Aorta (tissue), 5 donors: ENCODE data around the gene SLC25A2. TPM values are rescaled to one million over a fixed set of nuclear protein-coding genes. Genes with fewer than 3 reads are reported as not detected.

Experiments used
- ATAC-seq: fragments of 200-7000 bp; cut with Tn5 transposase; one replicate; pipeline ENCODE4 v1.9.1; 2022; ENCODE audit warnings: moderate library complexity; ENCODE audit not compliant: low FRiP score
- DNase-seq, 2 donors: peaks; one replicate each; pipeline ENCODE4 v3.0.0-alpha.2; 2020
- H3K27ac ChIP-seq, 2 donors: one replicate each; pipeline ENCODE4 v1.5.1; 2013; ENCODE audit warnings: low read length in 2 of 2, mild to moderate bottlenecking in 2 of 2, moderate library complexity in 2 of 2, control low read depth in 1 of 2, inconsistent platforms in 1 of 2, low read depth in 1 of 2
- H3K27me3 ChIP-seq, 2 donors: one replicate each; pipeline ENCODE4 v1.6.1; 2013; ENCODE audit warnings: control low read depth in 1 of 2, low read length in 1 of 2, mild to moderate bottlenecking in 1 of 2, moderate library complexity in 1 of 2; ENCODE audit not compliant: insufficient read depth in 2 of 2, control insufficient read depth in 1 of 2
- H3K36me3 ChIP-seq, 2 donors: one replicate each; pipeline ENCODE4 v1.6.1; 2013; ENCODE audit warnings: control low read depth in 1 of 2, low read length in 1 of 2, mild to moderate bottlenecking in 1 of 2; ENCODE audit not compliant: insufficient read depth in 2 of 2, control insufficient read depth in 1 of 2
- H3K4me1 ChIP-seq, 2 donors: one replicate each; pipeline ENCODE4 v1.6.1; 2013; ENCODE audit warnings: low read length in 2 of 2, control low read depth in 1 of 2, mild to moderate bottlenecking in 1 of 2, moderate library complexity in 1 of 2; ENCODE audit not compliant: insufficient read depth in 2 of 2, control insufficient read depth in 1 of 2
- H3K4me3 ChIP-seq, 2 donors: one replicate each; pipeline ENCODE4 v1.5.1; 2013; ENCODE audit warnings: low read length in 2 of 2, control low read depth in 1 of 2, mild to moderate bottlenecking in 1 of 2
- H3K9me3 ChIP-seq: one replicate; pipeline ENCODE4 v1.6.1; 2013; ENCODE audit warnings: mild to moderate bottlenecking, low read length; ENCODE audit not compliant: control insufficient read depth
- WGBS, 2 donors: extraction: QIAGEN DNeasy Blood & Tissue Kit; methylation state at CpG; one replicate each; pipeline ENCODE4 v1.1.7; 2013; 5-methylcytosine and 5-hydroxymethylcytosine counted together
- intact Hi-C, 2 donors: fragments of 100-400 bp; cut with DNase I; formaldehyde crosslinking; loops; one replicate each; pipeline versions ENCODE4 v1.14.2 to v1.15.0; 2022
- polyA plus RNA-seq, 2 donors: library from polyadenylated mRNA; stranded (reverse); fragments of 200-250 nt; gene quantifications; one replicate each; pipeline ENCODE4 v1.2.3, GENCODE V29; 2013
- total RNA-seq, 2 donors: library from RNA; stranded (reverse); fragmentation: NEBNext Ultra II Directional; extraction: Animal tissue kit (Norgen Biotek cat#: 25700); gene quantifications; one replicate each; pipeline ENCODE4 v1.2.1, GENCODE V29; 2021
- donor health status: healthy with polysubstance abuse.
- donor health status: Bipolar disorder and iron deficiency.
- donor health status: DM: no; HTN: no; CAD: no.
- donor health status: DM: no; HTN: no; CAD: no.
- donor health status: DM: yes; HTN: yes; CAD: no.

SLC25A2 gene
- total and polyA plus RNA-seq, 4 donors, result 0.69 to 1.1 TPM; not detected in 2

DNA sequence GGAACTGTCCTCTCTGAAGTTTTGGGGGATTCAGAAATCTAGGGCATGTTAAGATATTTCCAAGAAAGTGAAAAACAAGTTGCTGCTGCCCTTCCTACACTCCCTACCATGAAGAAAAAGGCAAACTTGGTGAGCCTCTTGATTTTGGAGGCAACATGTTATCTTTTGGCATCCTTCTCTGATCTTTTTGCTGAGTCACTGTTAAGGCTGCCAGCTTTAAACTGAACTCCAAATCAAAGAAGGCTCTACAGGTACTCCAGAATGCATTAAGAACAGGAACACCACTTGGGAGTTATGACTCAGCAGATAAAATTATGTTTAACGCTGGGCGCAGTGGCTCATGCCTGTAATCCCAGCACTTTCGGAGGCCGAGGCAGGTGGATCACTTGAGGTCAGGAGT is 34.7 kb downstream of the SLC25A2 start:
- ATAC-seq, result no peak
- H3K9me3 ChIP-seq, result peaks cover 29% of the 10 kb centered on the region
- intact Hi-C loops, result no loop called here

DNA sequence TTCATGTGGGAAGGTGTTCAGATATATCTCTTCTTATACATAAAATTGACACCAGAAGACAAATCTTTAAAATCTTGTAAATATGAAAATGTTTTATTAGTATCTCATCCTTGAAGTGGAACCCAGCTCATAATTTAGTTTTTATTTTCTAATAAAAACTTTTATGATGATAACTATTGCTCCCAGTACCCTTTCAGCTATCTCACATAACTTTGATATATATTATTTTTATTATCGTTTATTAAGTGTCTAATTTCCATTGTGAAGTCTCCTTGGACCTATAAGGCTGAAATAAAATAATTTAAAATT is 42.7 kb downstream of the SLC25A2 start:
- Histone ChIP-seq H3K4me1 (no peaks in the 10 kb centered on the region), H3K9me3 (peaks cover 14% of the 10 kb centered on the region), H3K4me3 (no peak overlapping the region), H3K36me3 (no peaks in the 10 kb centered on the region), H3K27me3 (no peaks in the 10 kb centered on the region), H3K27ac (no peak overlapping the region)
- 64 to 75% methylated on average over 1 of the region's 1 CpG for WGBS, 2 donors
- ATAC-seq (no peak), DNase-seq (no peak)
- intact Hi-C loops, result no loop called here

More for the DNA sequence above, 34.7 kb downstream of the SLC25A2 start:
- no peaks in the 10 kb centered on the region for H3K4me1 ChIP-seq
- H3K4me3 ChIP-seq, result no peak overlapping the region
- H3K27ac ChIP-seq, result no peak overlapping the region
- H3K27me3 ChIP-seq, result no peaks in the 10 kb centered on the region
- no peak for DNase-seq
- 94 to 96% methylated on average over 4 of the region's 4 CpGs for WGBS, 2 donors
- H3K36me3 ChIP-seq, result peaks cover 0 to 2% of the 10 kb centered on the region in 2 donors

DNA sequence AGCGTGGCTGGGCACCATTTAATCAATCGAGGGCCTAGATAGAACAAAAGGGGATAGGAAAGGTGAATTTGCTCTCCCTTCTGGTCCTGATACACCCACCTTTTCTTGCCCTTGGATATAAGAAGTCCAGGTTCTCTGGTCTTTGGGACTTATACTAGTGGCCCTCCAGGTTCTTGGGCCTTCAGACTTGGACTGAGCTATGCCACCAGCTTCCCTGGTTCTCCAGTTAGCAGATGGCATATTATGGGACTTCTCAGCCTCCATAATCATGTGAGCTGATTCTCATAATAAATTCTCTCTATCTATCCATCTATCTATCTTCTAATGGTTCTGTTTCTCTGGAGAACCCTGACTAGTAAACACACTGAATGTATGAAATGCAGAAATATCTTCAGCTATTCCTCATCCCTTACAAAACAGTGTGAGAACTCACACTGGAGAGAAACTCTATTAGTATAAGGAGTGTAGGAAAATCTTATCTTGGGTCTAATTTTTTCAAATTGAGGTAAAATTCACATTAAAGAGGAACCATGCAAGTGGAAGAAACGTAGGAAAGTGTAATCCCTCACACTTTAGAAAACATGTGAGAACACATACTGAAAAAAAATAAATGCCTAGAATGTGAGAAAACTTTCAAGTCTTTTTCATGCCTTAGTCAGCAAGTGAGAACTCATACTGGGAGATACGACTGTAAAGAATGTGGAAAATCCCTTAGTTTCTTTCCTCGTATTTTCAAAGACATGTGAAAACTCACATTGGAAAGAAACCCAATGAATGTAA is 43.2 kb downstream of the SLC25A2 start:
- H3K4me1 ChIP-seq, result no peaks in the 10 kb centered on the region
- intact Hi-C loops, result no loop called here
- ATAC-seq, result no peak
- peaks cover 13% of the 10 kb centered on the region for H3K9me3 ChIP-seq
- H3K27me3 ChIP-seq, result no peaks in the 10 kb centered on the region
- no peak overlapping the region for H3K27ac ChIP-seq
- no peaks in the 10 kb centered on the region for H3K36me3 ChIP-seq
- DNase-seq, result no peak
- peak overlapping the region in 1 of 2 donors; percentile 15 for H3K4me3 ChIP-seq
- 65 to 71% methylated on average over 5 of the region's 5 CpGs for WGBS, 2 donors

DNA sequence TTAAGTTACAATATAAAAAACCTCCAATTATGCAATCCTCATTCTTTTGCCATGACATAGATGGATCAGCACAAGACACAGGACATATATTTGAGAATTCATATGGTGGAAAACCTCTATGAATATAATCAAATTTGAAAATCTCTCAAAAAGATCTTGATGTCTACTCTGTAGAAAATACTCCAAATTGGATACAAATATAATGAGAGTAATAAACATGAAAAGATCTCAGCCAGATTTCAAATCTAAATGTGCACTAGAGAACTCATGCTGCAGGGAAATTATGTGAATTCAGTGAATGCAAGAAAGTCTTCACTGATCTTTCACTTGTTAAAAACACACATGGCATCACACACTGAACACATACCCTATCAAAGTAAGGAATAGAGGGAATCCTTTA is 44.9 kb downstream of the SLC25A2 start:
- intact Hi-C loops, result no loop called here
- no peak for ATAC-seq
- H3K4me3 ChIP-seq, result no peak overlapping the region
- H3K9me3 ChIP-seq, result peaks cover 12% of the 10 kb centered on the region
- no peak for DNase-seq
- no peaks in the 10 kb centered on the region for H3K36me3 ChIP-seq
- H3K27me3 ChIP-seq, result no peaks in the 10 kb centered on the region
- H3K4me1 ChIP-seq, result no peaks in the 10 kb centered on the region
- H3K27ac ChIP-seq, result no peak overlapping the region

DNA sequence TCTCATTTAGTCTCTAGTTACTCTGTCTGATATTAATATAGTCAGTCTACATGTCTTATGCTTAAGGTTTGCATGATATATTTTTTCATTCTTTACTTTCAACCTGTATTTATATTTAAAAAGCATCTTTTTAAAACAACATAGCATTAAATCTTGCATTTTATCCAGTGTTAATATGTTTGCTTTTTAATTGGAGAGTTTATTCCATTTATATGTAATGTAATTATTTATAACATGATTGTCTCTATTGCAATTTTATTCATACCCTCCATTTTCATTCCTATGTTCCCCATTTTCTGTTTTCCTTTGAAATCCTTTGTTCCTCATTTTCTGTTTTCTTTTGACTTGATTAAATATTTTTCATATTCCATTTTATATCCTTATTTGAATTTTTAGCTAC is 45.4 kb downstream of the SLC25A2 start:
- Histone ChIP-seq H3K36me3 (no peaks in the 10 kb centered on the region), H3K9me3 (peaks cover 13% of the 10 kb centered on the region), H3K27ac (no peak overlapping the region), H3K27me3 (no peaks in the 10 kb centered on the region), H3K4me3 (no peak overlapping the region), H3K4me1 (no peaks in the 10 kb centered on the region)
- intact Hi-C loops, result no loop called here
- no peak for ATAC-seq
- DNase-seq, result no peak

Other genes starting within 250 kb of the SLC25A2 start
Only the 30 nearest of the 38 such genes appear.
- gene PCDHB7, start 131.4 kb downstream of the SLC25A2 start, total RNA-seq, result 1 to 10 TPM; 5.0 to 6.7 TPM
- gene PCDHB7, start 131.4 kb downstream of the SLC25A2 start, polyA plus RNA-seq, result 1 to 10 TPM; 2.3 to 5.5 TPM
- 1 to 10 TPM; 4.1 to 4.3 TPM for gene PCDHB8, start 126.3 kb downstream of the SLC25A2 start, total RNA-seq
- under 1 TPM in 1 of 2 donors, not detected in 1; 0.77 TPM for gene PCDHB8, start 126.3 kb downstream of the SLC25A2 start, polyA plus RNA-seq
- gene PCDHB16, start 121.7 kb downstream of the SLC25A2 start, total RNA-seq, result 1 to 10 TPM; 5.1 to 7.4 TPM
- 1 to 10 TPM in 1 of 2 donors, under 1 TPM in 1; 0.63 to 4.8 TPM for gene PCDHB16, start 121.7 kb downstream of the SLC25A2 start, polyA plus RNA-seq
- 1 to 10 TPM; 3.0 to 3.8 TPM for gene PCDHB9, start 116.9 kb downstream of the SLC25A2 start, total RNA-seq
- gene PCDHB9, start 116.9 kb downstream of the SLC25A2 start, polyA plus RNA-seq, result 1 to 10 TPM in 1 of 2 donors, under 1 TPM in 1; 0.25 to 2.1 TPM
- 1 to 10 TPM; 3.6 to 7.7 TPM for gene PCDHB10, start 111.7 kb downstream of the SLC25A2 start, total RNA-seq
- 1 to 10 TPM in 1 of 2 donors, under 1 TPM in 1; 0.25 to 4.5 TPM for gene PCDHB10, start 111.7 kb downstream of the SLC25A2 start, polyA plus RNA-seq
- 10 to 100 TPM in 1 of 2 donors, 1 to 10 TPM in 1; 8.1 to 15.3 TPM for gene PCDHB11, start 104.4 kb downstream of the SLC25A2 start, total RNA-seq
- 1 to 10 TPM; 2.9 to 4.7 TPM for gene PCDHB11, start 104.4 kb downstream of the SLC25A2 start, polyA plus RNA-seq
- 1 to 10 TPM; 5.7 to 6.7 TPM for gene PCDHB12, start 95.3 kb downstream of the SLC25A2 start, total RNA-seq
- 1 to 10 TPM in 1 of 2 donors, under 1 TPM in 1; 0.75 to 2.9 TPM for gene PCDHB12, start 95.3 kb downstream of the SLC25A2 start, polyA plus RNA-seq
- 1 to 10 TPM; 4.2 to 6.7 TPM for gene PCDHB13, start 90.1 kb downstream of the SLC25A2 start, total RNA-seq
- 1 to 10 TPM in 1 of 2 donors, under 1 TPM in 1; 0.75 to 1.3 TPM for gene PCDHB13, start 90.1 kb downstream of the SLC25A2 start, polyA plus RNA-seq
- 10 to 100 TPM in 1 of 2 donors, 1 to 10 TPM in 1; 7.5 to 10.1 TPM for gene PCDHB14, start 80.7 kb downstream of the SLC25A2 start, total RNA-seq
- gene PCDHB14, start 80.7 kb downstream of the SLC25A2 start, polyA plus RNA-seq, result 1 to 10 TPM; 1.0 to 5.0 TPM
- gene PCDHB15, start 58.7 kb downstream of the SLC25A2 start, total RNA-seq, result 10 to 100 TPM in 1 of 2 donors, 1 to 10 TPM in 1; 8.7 to 10.9 TPM
- 10 to 100 TPM in 1 of 2 donors, 1 to 10 TPM in 1; 4.4 to 12.1 TPM for gene PCDHB15, start 58.7 kb downstream of the SLC25A2 start, polyA plus RNA-seq
- 10 to 100 TPM; 59.8 to 79.1 TPM for gene TAF7, start 16.7 kb upstream of the SLC25A2 start, total RNA-seq
- 10 to 100 TPM; 53.5 to 65.3 TPM for gene TAF7, start 16.7 kb upstream of the SLC25A2 start, polyA plus RNA-seq
- gene PCDHGA1, start 26.5 kb upstream of the SLC25A2 start, total RNA-seq, result 1 to 10 TPM in 1 of 2 donors, under 1 TPM in 1; 0.91 to 1.6 TPM
- 1 to 10 TPM in 1 of 2 donors, not detected in 1; 1.0 TPM for gene PCDHGA1, start 26.5 kb upstream of the SLC25A2 start, polyA plus RNA-seq
- gene PCDHGA2, start 34.7 kb upstream of the SLC25A2 start, total RNA-seq, result 10 to 100 TPM in 1 of 2 donors, 1 to 10 TPM in 1; 6.2 to 10.6 TPM
- gene PCDHGA2, start 34.7 kb upstream of the SLC25A2 start, polyA plus RNA-seq, result 1 to 10 TPM in 1 of 2 donors, under 1 TPM in 1; 0.75 to 4.2 TPM
- 1 to 10 TPM; 4.1 to 7.4 TPM for gene PCDHGA3, start 39.8 kb upstream of the SLC25A2 start, total RNA-seq
- 1 to 10 TPM in 1 of 2 donors, under 1 TPM in 1; 0.50 to 2.4 TPM for gene PCDHGA3, start 39.8 kb upstream of the SLC25A2 start, polyA plus RNA-seq
- gene PCDHGB1, start 46.0 kb upstream of the SLC25A2 start, total RNA-seq, result 1 to 10 TPM; 3.5 to 6.5 TPM
- gene PCDHGB1, start 46.0 kb upstream of the SLC25A2 start, polyA plus RNA-seq, result under 1 TPM; 0.75 to 0.92 TPM
- gene PCDHGA4, start 51.0 kb upstream of the SLC25A2 start, total RNA-seq, result 10 to 100 TPM in 1 of 2 donors, 1 to 10 TPM in 1; 7.1 to 10.2 TPM
- 1 to 10 TPM; 1.3 to 2.0 TPM for gene PCDHGA4, start 51.0 kb upstream of the SLC25A2 start, polyA plus RNA-seq
- gene PCDHGB2, start 55.9 kb upstream of the SLC25A2 start, total RNA-seq, result 10 to 100 TPM in 1 of 2 donors, 1 to 10 TPM in 1; 6.5 to 11.7 TPM
- gene PCDHGB2, start 55.9 kb upstream of the SLC25A2 start, polyA plus RNA-seq, result 1 to 10 TPM in 1 of 2 donors, under 1 TPM in 1; 0.38 to 1.1 TPM
- gene PCDHGA5, start 60.1 kb upstream of the SLC25A2 start, total RNA-seq, result 10 to 100 TPM in 1 of 2 donors, 1 to 10 TPM in 1; 7.5 to 11.5 TPM
- 1 to 10 TPM in 1 of 2 donors, under 1 TPM in 1; 0.25 to 1.4 TPM for gene PCDHGA5, start 60.1 kb upstream of the SLC25A2 start, polyA plus RNA-seq
- gene PCDHGB3, start 66.2 kb upstream of the SLC25A2 start, total RNA-seq, result 1 to 10 TPM; 7.4 to 9.7 TPM
- under 1 TPM in 1 of 2 donors, not detected in 1; 0.82 TPM for gene PCDHGB3, start 66.2 kb upstream of the SLC25A2 start, polyA plus RNA-seq
- 10 to 100 TPM in 1 of 2 donors, 1 to 10 TPM in 1; 8.8 to 12.0 TPM for gene PCDHGA6, start 69.8 kb upstream of the SLC25A2 start, total RNA-seq
- 1 to 10 TPM in 1 of 2 donors, under 1 TPM in 1; 0.38 to 4.0 TPM for gene PCDHGA6, start 69.8 kb upstream of the SLC25A2 start, polyA plus RNA-seq
- gene PCDHGA7, start 78.7 kb upstream of the SLC25A2 start, total RNA-seq, result 1 to 10 TPM; 6.4 to 8.0 TPM
- gene PCDHGA7, start 78.7 kb upstream of the SLC25A2 start, polyA plus RNA-seq, result 1 to 10 TPM in 1 of 2 donors, not detected in 1; 2.1 TPM
- 10 to 100 TPM in 1 of 2 donors, 1 to 10 TPM in 1; 7.3 to 10.1 TPM for gene PCDHGB4, start 83.6 kb upstream of the SLC25A2 start, total RNA-seq
- 1 to 10 TPM in 1 of 2 donors, under 1 TPM in 1; 0.50 to 2.7 TPM for gene PCDHGB4, start 83.6 kb upstream of the SLC25A2 start, polyA plus RNA-seq
- gene PCDHGA8, start 88.6 kb upstream of the SLC25A2 start, total RNA-seq, result 1 to 10 TPM; 3.0 to 6.8 TPM
- under 1 TPM; 0.13 to 0.54 TPM for gene PCDHGA8, start 88.6 kb upstream of the SLC25A2 start, polyA plus RNA-seq
- 10 to 100 TPM; 11.7 to 18.2 TPM for gene PCDHGB5, start 93.9 kb upstream of the SLC25A2 start, total RNA-seq
- gene PCDHGB5, start 93.9 kb upstream of the SLC25A2 start, polyA plus RNA-seq, result 1 to 10 TPM; 2.0 to 5.0 TPM
- gene PCDHGA9, start 98.7 kb upstream of the SLC25A2 start, total RNA-seq, result 10 to 100 TPM in 1 of 2 donors, 1 to 10 TPM in 1; 8.2 to 13.2 TPM
- 1 to 10 TPM in 1 of 2 donors, under 1 TPM in 1; 0.75 to 1.4 TPM for gene PCDHGA9, start 98.7 kb upstream of the SLC25A2 start, polyA plus RNA-seq
- 10 to 100 TPM in 1 of 2 donors, 1 to 10 TPM in 1; 9.5 to 14.6 TPM for gene PCDHGB6, start 104.0 kb upstream of the SLC25A2 start, total RNA-seq
- 1 to 10 TPM in 1 of 2 donors, under 1 TPM in 1; 0.38 to 2.4 TPM for gene PCDHGB6, start 104.0 kb upstream of the SLC25A2 start, polyA plus RNA-seq
- 10 to 100 TPM in 1 of 2 donors, 1 to 10 TPM in 1; 6.1 to 11.4 TPM for gene PCDHGA10, start 108.9 kb upstream of the SLC25A2 start, total RNA-seq
- gene PCDHGA10, start 108.9 kb upstream of the SLC25A2 start, polyA plus RNA-seq, result 1 to 10 TPM in 1 of 2 donors, under 1 TPM in 1; 0.61 to 1.1 TPM
- 10 to 100 TPM; 12.7 to 24.7 TPM for gene PCDHGB7, start 113.6 kb upstream of the SLC25A2 start, total RNA-seq
- gene PCDHGB7, start 113.6 kb upstream of the SLC25A2 start, polyA plus RNA-seq, result 1 to 10 TPM; 2.1 to 3.8 TPM
- gene PCDHGA11, start 117.0 kb upstream of the SLC25A2 start, total RNA-seq, result 1 to 10 TPM; 7.1 to 9.2 TPM
- gene PCDHGA11, start 117.0 kb upstream of the SLC25A2 start, polyA plus RNA-seq, result under 1 TPM; 0.50 to 0.72 TPM
- 10 to 100 TPM in 1 of 2 donors, 1 to 10 TPM in 1; 7.9 to 18.8 TPM for gene PCDHGA12, start 126.5 kb upstream of the SLC25A2 start, total RNA-seq
- 1 to 10 TPM in 1 of 2 donors, under 1 TPM in 1; 0.75 to 2.5 TPM for gene PCDHGA12, start 126.5 kb upstream of the SLC25A2 start, polyA plus RNA-seq